Iris pigment epithelial cell (primary cell): Measurements from ENCODE around the gene LIME1.
A peak's percentile ranks its signal among the peaks of the same experiment; 100 is the strongest.

Source experiments
- DNase-seq: peaks from one replicate; pipeline ENCODE4 v3.0.0-alpha.2; 2011; ENCODE audit warnings: low read depth

Gene LIME1

GRCh38 chr20:63739130-63740069, 2.9 kb downstream of the LIME1 start, which contains the start of gene SLC2A4RG:
Gene SLC2A4RG, plus strand, starts transcription at chr20:63739776. Its CDS starts 137 bp downstream, at chr20:63739913.
- peak; percentile 66 for DNase-seq

- DNase-seq, result peak; percentile 22
These were observed 3.7 kb downstream of the LIME1 start for GRCh38 chr20:63740070-63740626.

GRCh38 chr20:63740627-63741353, 4.3 kb downstream of the LIME1 start:
- DNase-seq, result peak; percentile 90

GRCh38 chr20:63741354-63741675, 4.9 kb downstream of the LIME1 start:
- no peak for DNase-seq

GRCh38 chr20:63741676-63742380, 5.4 kb downstream of the LIME1 start:
- no peak for DNase-seq

- no peak for DNase-seq
These were observed 6.0 kb downstream of the LIME1 start for GRCh38 chr20:63742381-63743024.

- DNase-seq, result no peak
These were observed 6.9 kb downstream of the LIME1 start for GRCh38 chr20:63743210-63743970.

- DNase-seq, result no peak
These were observed 7.7 kb downstream of the LIME1 start for GRCh38 chr20:63744158-63744557.

GRCh38 chr20:63744574-63745423, 8.3 kb downstream of the LIME1 start:
- DNase-seq, result no peak

GRCh38 chr20:63745424-63745805, 9.0 kb downstream of the LIME1 start:
- no peak for DNase-seq

GRCh38 chr20:63745961-63746731, 9.7 kb downstream of the LIME1 start:
- DNase-seq, result no peak

GRCh38 chr20:63746751-63747315, 10.4 kb downstream of the LIME1 start:
- no peak for DNase-seq

GRCh38 chr20:63747622-63748069, 11.2 kb downstream of the LIME1 start:
- DNase-seq, result no peak

- no peak for DNase-seq
These were observed 11.8 kb downstream of the LIME1 start for GRCh38 chr20:63748070-63748933.

GRCh38 chr20:63748934-63749270, 12.4 kb downstream of the LIME1 start:
- DNase-seq, result no peak

GRCh38 chr20:63749597-63750508, 13.4 kb downstream of the LIME1 start:
- no peak for DNase-seq
